Measurements from ENCODE around the gene POP7.

- TF ChIP-seq EP300 (IDR thresholded peaks at IDR 0.05): no peak
- no peak for TF ChIP-seq CTCF (IDR thresholded peaks at IDR 0.05)
- TF ChIP-seq POLR2AphosphoS5 (IDR thresholded peaks at IDR 0.05): no peak
- no peak for TF ChIP-seq POLR2A (IDR thresholded peaks at IDR 0.05)
Observed at GRCh38 chr7:100671353-100672327, 34.3 kb upstream of the POP7 start.
